Stomach (tissue), 4 donors: ENCODE measurements around the gene MTX1.

ENCODE experiments used
- POLR2AphosphoS5 ChIP-seq, 3 donors: sonication (generic); formaldehyde crosslinking; IDR thresholded peaks; one replicate each; pipeline ENCODE4 v1.6.1; 2016; ENCODE audit warnings: antibody characterized with exemption in 3 of 3
- TF ChIP-seq, protein P1 (sequence below), 7 experiments: fragments of 450-650 bp in 4 of 7; fragments of 200-600 bp in 3 of 7; sonication (generic) in 3 of 7; IDR thresholded peaks; one replicate each; pipeline ENCODE4 v1.5.1; 2016 to 2019; ENCODE audit warnings: antibody characterized with exemption in 7 of 7, control low read depth in 2 of 7, mild to moderate bottlenecking in 1 of 7

DNA sequence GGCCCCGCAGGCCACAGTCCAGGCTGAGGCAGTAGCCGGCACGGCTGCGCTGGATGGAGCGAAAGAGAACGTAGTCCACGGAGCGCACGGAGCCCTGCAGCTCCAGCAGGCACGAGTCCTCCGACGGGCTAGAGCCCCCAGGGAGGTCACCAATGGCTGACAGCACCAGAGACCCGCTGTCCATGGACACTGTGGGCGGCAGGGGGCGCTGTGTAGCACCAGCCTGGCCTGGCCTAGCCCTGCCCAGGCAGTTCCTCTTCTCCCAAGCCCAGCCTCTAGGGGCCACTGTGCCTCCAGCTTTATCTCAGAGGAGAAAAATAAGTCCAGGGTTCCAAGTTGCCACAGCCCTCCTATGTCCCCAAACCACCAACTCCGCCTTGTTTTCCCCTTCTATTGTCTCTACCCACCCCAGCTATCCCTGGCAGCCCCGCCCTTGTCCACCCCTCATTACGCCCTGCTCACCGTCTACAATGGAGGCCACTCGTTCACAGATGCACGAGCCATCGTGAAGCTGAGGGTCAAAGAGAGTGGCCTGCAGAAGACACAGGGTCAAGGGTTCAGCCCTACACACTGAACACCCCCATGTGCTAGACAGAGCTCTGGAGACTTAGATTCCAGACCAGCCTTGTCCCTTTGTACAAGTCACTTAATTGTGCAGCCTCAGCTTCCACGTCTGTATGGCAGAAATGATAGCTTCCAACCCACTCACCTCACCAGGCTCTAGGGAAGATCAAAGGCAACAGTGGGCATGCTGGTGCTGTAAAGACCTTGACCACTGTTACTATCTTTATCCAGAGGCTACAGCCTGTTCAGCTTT lies 42.3 kb downstream of the MTX1 start:
- TF ChIP-seq, protein P1, sequence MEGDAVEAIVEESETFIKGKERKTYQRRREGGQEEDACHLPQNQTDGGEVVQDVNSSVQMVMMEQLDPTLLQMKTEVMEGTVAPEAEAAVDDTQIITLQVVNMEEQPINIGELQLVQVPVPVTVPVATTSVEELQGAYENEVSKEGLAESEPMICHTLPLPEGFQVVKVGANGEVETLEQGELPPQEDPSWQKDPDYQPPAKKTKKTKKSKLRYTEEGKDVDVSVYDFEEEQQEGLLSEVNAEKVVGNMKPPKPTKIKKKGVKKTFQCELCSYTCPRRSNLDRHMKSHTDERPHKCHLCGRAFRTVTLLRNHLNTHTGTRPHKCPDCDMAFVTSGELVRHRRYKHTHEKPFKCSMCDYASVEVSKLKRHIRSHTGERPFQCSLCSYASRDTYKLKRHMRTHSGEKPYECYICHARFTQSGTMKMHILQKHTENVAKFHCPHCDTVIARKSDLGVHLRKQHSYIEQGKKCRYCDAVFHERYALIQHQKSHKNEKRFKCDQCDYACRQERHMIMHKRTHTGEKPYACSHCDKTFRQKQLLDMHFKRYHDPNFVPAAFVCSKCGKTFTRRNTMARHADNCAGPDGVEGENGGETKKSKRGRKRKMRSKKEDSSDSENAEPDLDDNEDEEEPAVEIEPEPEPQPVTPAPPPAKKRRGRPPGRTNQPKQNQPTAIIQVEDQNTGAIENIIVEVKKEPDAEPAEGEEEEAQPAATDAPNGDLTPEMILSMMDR (IDR thresholded peaks at IDR 0.05) = peak in 6 of 7 experiments; percentile 58 to 99 (median 98)
- peak in 2 of 3 donors; percentile 5 to 88 for TF ChIP-seq POLR2AphosphoS5 (IDR thresholded peaks at IDR 0.05)
